Activated T-helper 17 cell treated with anti-CD3 and anti-CD28 coated beads, Interleukin-2, amount 50 U/mL, for 72 hours (primary cell): ENCODE results near the gene MRPS30. TPM values are rescaled to one million over a fixed set of nuclear protein-coding genes. Genes with fewer than 3 reads are reported as not detected.
A peak's percentile ranks its signal among the peaks of the same experiment; 100 is the strongest.
"Not testable (repeated sequence)": the region's sequence is repeated elsewhere in the genome, so short reads cannot be mapped to it uniquely, and the experiment has no call there.

Experiments
- ATAC-seq: fragments of 150-1000 bp; cut with Tn5 transposase; replicated peaks from 2 replicates; pipeline ENCODE4 v1.10.0; 2021; ENCODE audit warnings: mild to moderate bottlenecking, moderate library complexity
- H3K27ac Mint-ChIP-seq: one replicate; pipeline ENCODE4 v1.8.0; 2022; ENCODE audit warnings: mixed read lengths
- H3K27me3 Mint-ChIP-seq: one replicate; pipeline ENCODE4 v1.8.0; 2022; ENCODE audit warnings: mixed read lengths
- H3K36me3 Mint-ChIP-seq: one replicate; pipeline ENCODE4 v1.8.0; 2022; ENCODE audit warnings: low read depth, mild to moderate bottlenecking, mixed read lengths
- H3K4me1 Mint-ChIP-seq: one replicate; pipeline ENCODE4 v1.8.0; 2022; ENCODE audit warnings: mixed read lengths
- H3K4me3 Mint-ChIP-seq: one replicate; pipeline ENCODE4 v1.8.0; 2022; ENCODE audit warnings: mild to moderate bottlenecking, mixed read lengths
- H3K9me3 Mint-ChIP-seq: one replicate; pipeline ENCODE4 v1.8.0; 2022; ENCODE audit warnings: mixed read lengths
- total RNA-seq, 2 donors: library from RNA; stranded (reverse); gene quantifications; one replicate each; pipeline ENCODE4 v1.2.3, GENCODE V29; 2022

MRPS30 gene
- total RNA-seq, 2 donors from 2014 or later: 42.0 to 53.8 TPM

DNA sequence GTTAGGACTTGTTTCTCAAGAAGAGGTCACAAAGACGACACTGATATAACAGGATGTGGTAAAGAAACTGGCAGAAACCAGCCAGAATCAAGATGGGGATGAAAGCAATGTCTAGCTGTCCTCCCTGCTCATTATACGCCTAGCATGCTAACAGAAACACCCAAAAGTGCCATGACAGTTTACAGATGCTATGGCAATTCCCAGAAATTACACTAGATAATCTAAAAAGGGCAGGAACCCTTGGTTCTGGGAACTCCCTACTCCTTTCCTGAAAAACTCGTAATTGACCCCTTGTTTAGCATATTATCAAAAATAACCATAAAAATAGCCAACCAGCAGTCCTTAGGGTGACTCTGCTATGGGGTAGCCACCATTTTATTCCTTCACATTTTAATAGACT is 10.9 kb upstream of the MRPS30 start:
- Mint-ChIP-seq H3K4me1 (no peaks in the 10 kb centered on the region), H3K27ac (no peak overlapping the region), H3K4me3 (no peak overlapping the region), H3K36me3 (no peaks in the 10 kb centered on the region), H3K27me3 (peaks cover 21% of the 10 kb centered on the region), H3K9me3 (peaks cover 16% of the 10 kb centered on the region)
- no peak for ATAC-seq

DNA sequence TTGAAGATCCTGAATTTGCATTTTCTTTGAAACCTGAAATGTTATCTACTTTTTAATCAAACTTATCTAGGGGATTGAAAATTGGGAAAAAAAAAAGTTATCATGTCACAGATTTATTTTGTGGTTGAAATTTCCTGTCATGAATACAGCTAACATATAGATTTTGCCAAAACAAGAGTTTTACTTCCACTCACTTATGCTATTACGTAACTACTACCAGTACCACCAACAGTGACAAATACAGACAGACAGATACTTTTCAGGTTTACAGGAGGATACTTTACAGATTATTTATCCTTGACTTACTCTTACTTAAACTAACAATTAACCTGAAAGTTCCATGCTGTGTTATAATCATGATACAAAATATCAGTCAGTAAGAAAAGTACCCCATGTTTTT is 6.8 kb upstream of the MRPS30 start:
- Mint-ChIP-seq H3K4me3 (no peak overlapping the region), H3K27ac (no peak overlapping the region), H3K9me3 (no peaks in the 10 kb centered on the region), H3K27me3 (peaks cover 11% of the 10 kb centered on the region), H3K4me1 (no peaks in the 10 kb centered on the region), H3K36me3 (no peaks in the 10 kb centered on the region)
- ATAC-seq: no peak

DNA sequence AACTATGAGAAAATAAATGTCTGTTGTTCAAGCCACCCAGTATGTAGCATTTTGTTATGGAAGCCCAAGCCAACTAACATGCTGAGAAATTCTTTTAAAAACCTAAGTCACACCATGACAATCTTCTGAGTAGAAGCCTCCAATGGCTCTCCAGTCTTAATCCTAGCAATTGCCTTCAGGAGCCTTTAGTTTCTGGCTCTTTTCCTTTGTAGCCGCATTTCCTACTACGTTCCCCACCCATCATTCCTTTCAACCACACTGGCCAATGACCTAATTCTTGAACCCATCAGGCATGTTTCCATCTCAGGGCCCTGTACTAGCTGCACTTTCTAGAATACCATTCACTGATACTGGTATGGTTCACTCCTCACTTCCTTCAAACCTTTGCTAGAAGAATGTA is 2.1 kb upstream of the MRPS30 start:
- Mint-ChIP-seq H3K36me3 (peaks cover 30% of the 10 kb centered on the region), H3K4me3 (no peak overlapping the region), H3K27ac (no peak overlapping the region), H3K4me1 (peaks cover 3% of the 10 kb centered on the region), H3K27me3 (no peaks in the 10 kb centered on the region), H3K9me3 (no peaks in the 10 kb centered on the region)
- ATAC-seq: no peak

DNA sequence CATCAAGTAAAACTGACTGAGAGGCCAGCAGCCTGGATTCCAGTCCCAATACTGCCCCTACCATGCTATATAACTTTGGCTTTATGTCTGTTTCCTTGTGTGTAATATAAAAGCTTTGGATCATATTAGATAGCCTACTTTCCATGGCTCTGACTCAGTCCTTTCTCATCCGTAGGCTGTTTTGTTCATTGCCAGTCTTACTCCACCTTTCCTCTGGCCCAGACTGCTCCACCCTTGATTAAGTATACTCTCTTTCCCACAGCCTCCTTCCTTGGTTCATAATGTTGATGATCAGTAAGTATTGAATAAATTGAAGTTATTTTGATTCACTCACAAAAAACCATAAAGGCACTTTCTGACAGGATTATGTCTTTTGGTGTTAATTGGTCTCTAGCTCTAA is 1.5 kb upstream of the MRPS30 start:
- no peaks in the 10 kb centered on the region for H3K9me3 Mint-ChIP-seq
- H3K27ac Mint-ChIP-seq: no peak overlapping the region
- peaks cover 37% of the 10 kb centered on the region for H3K36me3 Mint-ChIP-seq
- H3K27me3 Mint-ChIP-seq: no peaks in the 10 kb centered on the region
- peaks cover 3% of the 10 kb centered on the region for H3K4me1 Mint-ChIP-seq
- no peak for ATAC-seq
- peak overlapping the region; percentile 17 for H3K4me3 Mint-ChIP-seq

DNA sequence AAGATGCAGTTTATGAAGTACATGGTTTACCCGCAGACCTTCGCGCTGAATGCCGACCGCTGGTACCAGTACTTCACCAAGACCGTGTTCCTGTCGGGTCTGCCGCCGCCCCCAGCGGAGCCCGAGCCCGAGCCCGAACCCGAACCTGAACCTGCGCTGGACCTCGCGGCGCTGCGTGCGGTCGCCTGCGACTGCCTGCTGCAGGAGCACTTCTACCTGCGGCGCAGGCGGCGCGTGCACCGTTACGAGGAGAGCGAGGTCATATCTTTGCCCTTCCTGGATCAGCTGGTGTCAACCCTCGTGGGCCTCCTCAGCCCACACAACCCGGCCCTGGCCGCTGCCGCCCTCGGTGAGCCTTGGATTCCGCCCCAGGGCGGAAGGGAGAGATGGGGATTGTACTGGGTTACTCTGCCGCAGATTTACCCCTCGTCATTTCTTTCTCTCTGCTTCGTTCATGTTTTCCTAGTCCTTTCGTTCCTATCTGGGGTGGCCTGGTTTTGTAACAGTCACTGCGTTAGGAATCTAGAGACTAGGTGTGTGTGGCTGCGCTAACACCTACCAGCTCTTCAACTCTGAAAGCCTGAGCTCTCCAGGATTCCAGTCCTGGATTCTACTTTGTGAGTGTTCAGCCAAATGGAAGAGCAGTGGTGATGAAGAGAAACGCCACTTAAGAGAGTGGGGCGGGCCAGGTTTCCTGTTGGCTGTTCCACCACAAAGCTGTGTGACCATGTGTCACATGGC is 638 bp downstream of the MRPS30 start:
- Mint-ChIP-seq H3K9me3 (no peaks in the 10 kb centered on the region), H3K27ac (peak overlapping the region; percentile 93), H3K36me3 (peaks cover 58% of the 10 kb centered on the region), H3K4me3 (peak overlapping the region; percentile 92), H3K27me3 (no peaks in the 10 kb centered on the region), H3K4me1 (peaks cover 3% of the 10 kb centered on the region)
- peak; percentile 43 for ATAC-seq

DNA sequence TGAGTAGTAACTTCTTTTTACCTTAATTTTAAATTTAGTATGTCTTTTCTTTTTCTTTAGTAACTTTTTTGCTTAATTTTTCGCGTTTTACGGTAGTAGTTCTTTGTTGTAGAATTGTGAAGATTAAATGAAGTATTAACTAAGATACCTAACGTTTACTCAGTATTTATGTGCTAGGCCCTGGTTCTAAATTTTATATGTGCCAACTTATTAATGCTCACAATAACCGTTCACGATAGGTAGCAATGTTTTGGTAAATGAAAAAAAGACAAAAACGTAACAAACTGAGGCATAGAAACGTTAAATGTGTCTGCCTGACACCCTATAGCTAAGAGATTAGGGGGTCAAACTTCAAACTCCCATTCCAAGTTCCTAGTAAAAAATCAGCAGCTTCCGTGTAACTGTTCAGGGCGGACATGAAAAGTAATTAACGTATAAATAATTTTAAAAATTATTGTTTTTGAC is 1.2 kb downstream of the MRPS30 start:
- peaks cover 64% of the 10 kb centered on the region for H3K36me3 Mint-ChIP-seq
- H3K27me3 Mint-ChIP-seq: no peaks in the 10 kb centered on the region
- H3K4me1 Mint-ChIP-seq: peaks cover 3% of the 10 kb centered on the region
- no peaks in the 10 kb centered on the region for H3K9me3 Mint-ChIP-seq
- ATAC-seq: no peak
- H3K27ac Mint-ChIP-seq: peak overlapping the region; percentile 93
- peak overlapping the region; percentile 92 for H3K4me3 Mint-ChIP-seq

DNA sequence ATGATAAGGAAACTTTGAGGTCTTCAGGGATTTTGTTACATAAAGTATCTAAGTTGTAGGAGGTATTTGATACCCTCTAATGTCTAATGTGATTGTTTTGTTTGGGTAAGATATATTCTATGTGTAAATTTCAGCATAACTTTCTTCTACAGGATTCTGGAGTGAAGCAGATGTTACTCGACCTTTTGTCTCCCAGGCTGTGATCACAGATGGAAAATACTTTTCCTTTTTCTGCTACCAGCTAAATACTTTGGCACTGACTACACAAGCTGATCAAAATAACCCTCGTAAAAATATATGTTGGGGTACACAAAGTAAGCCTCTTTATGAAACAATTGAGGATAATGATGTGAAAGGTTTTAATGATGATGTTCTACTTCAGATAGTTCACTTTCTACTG is 6.0 kb downstream of the MRPS30 start:
- no peak for ATAC-seq
- H3K4me3 Mint-ChIP-seq: no peak overlapping the region
- H3K27me3 Mint-ChIP-seq: no peaks in the 10 kb centered on the region
- peaks cover 100% of the 10 kb centered on the region for H3K36me3 Mint-ChIP-seq
- no peaks in the 10 kb centered on the region for H3K9me3 Mint-ChIP-seq
- no peaks in the 10 kb centered on the region for H3K4me1 Mint-ChIP-seq
- H3K27ac Mint-ChIP-seq: no peak overlapping the region

DNA sequence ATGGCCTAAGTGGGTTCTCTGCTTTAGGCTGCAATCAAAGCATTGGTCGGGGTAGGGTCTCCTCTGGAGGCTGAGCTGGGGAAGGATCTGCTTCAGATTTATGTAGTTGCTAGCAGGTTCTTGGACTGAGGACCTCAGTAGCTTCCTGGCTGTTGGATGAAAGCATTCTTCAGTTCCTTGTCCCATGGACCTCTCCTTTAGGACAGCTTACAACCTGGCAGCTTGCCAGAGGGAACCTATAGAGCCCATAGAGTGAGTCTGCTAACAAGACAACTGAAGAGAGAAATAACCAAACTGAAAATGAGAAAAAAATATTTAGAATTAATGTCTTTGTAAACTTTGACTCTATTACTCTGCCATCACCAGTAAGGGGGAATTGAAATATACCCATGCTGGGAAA is 12.4 kb downstream of the MRPS30 start:
- Mint-ChIP-seq H3K4me1 (no peaks in the 10 kb centered on the region), H3K9me3 (no peaks in the 10 kb centered on the region), H3K27ac (no peak overlapping the region), H3K27me3 (no peaks in the 10 kb centered on the region), H3K36me3 (peaks cover 75% of the 10 kb centered on the region), H3K4me3 (no peak overlapping the region)
- no peak for ATAC-seq

DNA sequence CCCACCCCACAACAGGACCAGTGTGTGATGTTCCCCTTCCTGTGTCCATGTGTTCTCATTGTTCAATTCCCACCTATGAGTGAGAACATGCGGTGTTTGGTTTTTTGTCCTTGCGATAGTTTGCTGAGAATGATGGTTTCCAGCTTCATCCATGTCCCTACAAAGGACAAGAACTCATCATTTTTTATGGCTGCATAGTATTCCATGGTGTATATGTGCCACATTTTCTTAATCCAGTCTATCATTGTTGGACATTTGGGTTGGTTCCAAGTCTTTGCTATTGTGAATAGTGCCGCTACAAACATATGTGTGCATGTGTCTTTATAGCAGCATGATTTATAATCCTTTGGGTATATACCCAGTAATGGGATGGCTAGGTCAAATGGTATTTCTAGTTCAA is 15.9 kb downstream of the MRPS30 start:
- H3K4me3 Mint-ChIP-seq, H3K9me3 Mint-ChIP-seq, ATAC-seq, H3K27ac Mint-ChIP-seq, H3K27me3 Mint-ChIP-seq: not testable (repeated sequence)
- Mint-ChIP-seq H3K36me3 (peaks cover 53% of the 10 kb centered on the region), H3K4me1 (peaks cover 11% of the 10 kb centered on the region)

DNA sequence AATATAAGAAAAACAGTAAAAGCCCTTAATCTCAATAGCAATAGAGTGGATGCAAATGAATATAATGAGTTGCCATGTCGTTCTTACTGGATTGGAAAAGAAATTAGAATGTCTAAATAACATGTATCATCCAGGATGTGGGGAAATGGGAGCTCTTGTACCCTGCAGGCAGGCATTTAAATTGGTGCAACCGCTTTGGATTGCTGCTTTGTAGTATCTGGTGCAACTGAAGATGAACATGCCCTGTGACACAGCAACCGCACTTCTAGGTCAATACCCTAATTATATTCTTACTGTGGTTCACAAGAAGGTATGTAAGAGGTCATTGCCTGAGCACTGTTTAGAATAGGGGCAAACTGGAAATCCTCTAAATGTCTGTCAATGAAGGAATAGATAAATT is 18.9 kb downstream of the MRPS30 start:
- Mint-ChIP-seq H3K4me3 (no peak overlapping the region), H3K27ac (no peak overlapping the region), H3K4me1 (peaks cover 14% of the 10 kb centered on the region), H3K36me3 (peaks cover 25% of the 10 kb centered on the region), H3K27me3 (no peaks in the 10 kb centered on the region), H3K9me3 (no peaks in the 10 kb centered on the region)
- ATAC-seq: no peak

DNA sequence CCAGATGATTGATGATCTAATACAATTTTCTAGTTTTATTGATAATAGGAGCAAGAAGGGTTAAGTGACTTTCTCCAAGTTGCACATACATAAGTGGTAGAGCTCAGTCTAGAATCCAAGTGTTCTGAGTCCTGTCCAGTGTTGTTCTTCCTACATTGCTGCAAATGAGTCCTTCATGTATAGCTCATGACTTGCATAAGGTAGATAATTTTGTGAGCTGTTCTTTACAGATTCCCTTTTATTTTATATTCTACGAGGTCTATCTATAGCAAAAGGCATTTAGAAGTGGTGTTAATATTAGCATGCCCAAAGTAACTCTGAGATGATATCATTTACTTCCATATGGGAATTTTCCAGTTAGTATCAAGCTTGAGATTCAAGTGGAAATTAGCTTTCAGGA is 20.0 kb downstream of the MRPS30 start:
- Mint-ChIP-seq H3K4me1 (peaks cover 14% of the 10 kb centered on the region), H3K27me3 (no peaks in the 10 kb centered on the region), H3K9me3 (no peaks in the 10 kb centered on the region), H3K36me3 (peaks cover 22% of the 10 kb centered on the region), H3K4me3 (no peak overlapping the region), H3K27ac (no peak overlapping the region)
- no peak for ATAC-seq

DNA sequence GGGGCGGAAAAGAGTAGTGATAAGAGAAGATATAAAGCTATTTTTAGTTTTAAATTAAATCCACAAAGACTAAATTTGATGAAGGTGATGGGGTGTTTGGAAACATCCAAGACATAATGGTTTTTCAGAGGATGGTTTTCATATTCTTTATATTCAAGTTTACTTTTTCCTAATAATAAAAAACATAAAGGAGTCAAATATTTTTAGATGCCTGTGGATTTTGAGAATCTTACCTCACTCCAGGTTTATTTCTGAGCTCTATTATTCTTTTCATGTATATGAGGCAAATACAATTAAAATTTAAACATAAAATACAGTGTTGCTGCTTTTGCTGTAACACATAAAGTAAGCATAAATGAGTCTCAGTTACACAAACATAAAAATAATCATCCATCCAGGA is 22.2 kb downstream of the MRPS30 start:
- H3K9me3 Mint-ChIP-seq: no peaks in the 10 kb centered on the region
- H3K36me3 Mint-ChIP-seq: peaks cover 15% of the 10 kb centered on the region
- H3K4me3 Mint-ChIP-seq: no peak overlapping the region
- H3K4me1 Mint-ChIP-seq: peaks cover 14% of the 10 kb centered on the region
- ATAC-seq: no peak
- H3K27ac Mint-ChIP-seq: no peak overlapping the region
- no peaks in the 10 kb centered on the region for H3K27me3 Mint-ChIP-seq

DNA sequence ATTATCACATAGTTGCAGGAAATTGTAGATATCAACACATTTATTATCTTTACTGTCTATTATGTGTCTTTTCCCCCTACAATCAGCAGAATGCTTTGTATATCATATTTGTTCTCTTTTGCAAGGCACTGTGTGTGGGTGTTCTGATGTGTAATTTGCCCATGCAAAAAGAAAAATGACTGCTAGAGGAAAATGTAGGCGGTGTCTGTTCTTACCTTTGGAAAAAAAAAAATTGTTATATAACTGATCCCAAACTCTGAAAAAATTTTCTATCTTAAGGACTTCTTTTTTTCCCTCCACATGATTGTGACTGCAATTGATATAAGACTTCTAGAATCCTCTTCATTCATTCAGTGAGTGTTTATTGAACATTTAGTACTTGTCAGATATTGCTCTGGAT is 24.5 kb downstream of the MRPS30 start:
- Mint-ChIP-seq H3K27ac (no peak overlapping the region), H3K4me3 (no peak overlapping the region), H3K36me3 (peaks cover 2% of the 10 kb centered on the region), H3K4me1 (peaks cover 3% of the 10 kb centered on the region), H3K27me3 (no peaks in the 10 kb centered on the region), H3K9me3 (peaks cover 2% of the 10 kb centered on the region)
- no peak for ATAC-seq

DNA sequence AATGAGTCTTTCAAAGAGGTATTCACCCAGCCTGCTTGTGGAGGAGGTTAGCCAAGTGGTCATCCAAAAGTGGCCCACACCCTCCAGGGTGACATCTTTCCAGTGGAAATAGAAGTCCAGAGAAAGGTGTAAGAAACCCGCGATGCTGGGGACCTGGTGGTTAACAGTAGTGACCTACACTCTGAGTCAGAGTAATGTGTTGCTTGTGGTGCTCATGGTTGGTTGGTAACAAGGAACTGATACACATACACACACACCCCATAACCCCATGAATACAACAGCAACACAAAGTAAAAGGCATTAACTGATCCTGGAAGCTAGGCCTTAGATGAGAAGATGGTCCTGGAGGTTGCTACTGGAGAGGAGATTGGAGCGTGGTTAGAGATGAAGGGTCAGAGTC is 26.9 kb downstream of the MRPS30 start:
- Mint-ChIP-seq H3K27me3 (no peaks in the 10 kb centered on the region), H3K27ac (no peak overlapping the region), H3K4me3 (no peak overlapping the region), H3K9me3 (peaks cover 8% of the 10 kb centered on the region), H3K4me1 (peaks cover 3% of the 10 kb centered on the region), H3K36me3 (peaks cover 7% of the 10 kb centered on the region)
- peak; percentile 34 for ATAC-seq

DNA sequence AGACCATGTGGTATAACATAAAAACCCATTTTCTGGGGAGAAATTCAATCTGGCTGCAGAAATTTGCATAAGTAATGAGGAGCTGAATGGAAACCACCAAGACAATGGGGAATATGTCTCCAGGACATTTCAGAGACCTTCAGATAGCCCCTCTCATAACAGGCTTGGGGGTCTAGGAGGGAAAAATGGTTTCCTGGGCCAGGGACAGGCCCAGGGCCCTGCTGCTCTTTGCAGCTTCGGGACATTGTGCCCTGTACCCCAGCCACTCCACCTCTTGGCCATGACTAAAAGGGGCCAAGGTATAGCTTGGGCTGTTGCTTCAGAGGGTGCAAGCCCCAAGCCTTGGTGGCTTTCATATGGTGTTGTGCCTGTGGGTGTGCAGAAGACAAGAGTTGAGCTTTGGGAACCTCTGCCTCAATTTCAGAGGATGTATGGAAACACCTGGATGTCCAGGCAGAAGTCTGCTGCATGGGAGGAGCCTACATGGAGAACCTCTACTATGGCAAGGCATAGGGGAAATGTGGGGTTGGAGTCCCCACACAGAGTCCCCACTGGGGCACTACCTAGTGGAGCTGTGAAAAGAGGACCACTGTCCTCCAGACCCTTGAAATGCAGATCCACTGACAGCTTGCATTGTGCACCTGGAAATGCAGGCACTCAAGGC is 30.4 kb downstream of the MRPS30 start:
- Mint-ChIP-seq H3K27me3 (no peaks in the 10 kb centered on the region), H3K4me3 (no peak overlapping the region), H3K27ac (no peak overlapping the region), H3K36me3 (peaks cover 7% of the 10 kb centered on the region), H3K4me1 (no peaks in the 10 kb centered on the region), H3K9me3 (peaks cover 8% of the 10 kb centered on the region)
- no peak for ATAC-seq
